ENCODE data around the gene CGREF1.

Gene CGREF1

GRCh38 chr2:27118525-27119329, at the start of gene CGREF1:
CGREF1 (minus strand) TSS chr2:27119128; CDS start chr2:27104366, 14,762 bp downstream.
- H3K4me3 ChIP-seq (ENCODE audit: low read length): peak within 1 kb of the TSS; percentile 52
- DNase-seq (ENCODE audit: low read depth): no peak
- no peak for TF ChIP-seq CTCF (conservative IDR thresholded peaks at IDR 0.05; ENCODE audit: low read length)

- no peak for TF ChIP-seq CTCF (conservative IDR thresholded peaks at IDR 0.05; ENCODE audit: low read length)
- H3K4me3 ChIP-seq (ENCODE audit: low read length): no peak overlapping the region
- no peak for DNase-seq (ENCODE audit: low read depth)
Measured at GRCh38 chr2:27164960-27165763, 46.2 kb upstream of the CGREF1 start.

- no peak overlapping the region for H3K4me3 ChIP-seq (ENCODE audit: low read length)
- no peak for DNase-seq (ENCODE audit: low read depth)
- TF ChIP-seq CTCF (conservative IDR thresholded peaks at IDR 0.05; ENCODE audit: low read length): no peak
Measured at GRCh38 chr2:27162151-27163121, 43.5 kb upstream of the CGREF1 start.

GRCh38 chr2:27160191-27160590, 41.3 kb upstream of the CGREF1 start:
- TF ChIP-seq CTCF (conservative IDR thresholded peaks at IDR 0.05; ENCODE audit: low read length): no peak
- DNase-seq (ENCODE audit: low read depth): no peak

GRCh38 chr2:27159271-27159670, 40.3 kb upstream of the CGREF1 start:
- no peak for TF ChIP-seq CTCF (conservative IDR thresholded peaks at IDR 0.05; ENCODE audit: low read length)
- H3K4me3 ChIP-seq (ENCODE audit: low read length): no peak overlapping the region
- DNase-seq (ENCODE audit: low read depth): no peak

More at GRCh38 chr2:27160191-27160590, 41.3 kb upstream of the CGREF1 start:
- no peak overlapping the region for H3K4me3 ChIP-seq (ENCODE audit: low read length)

- TF ChIP-seq CTCF (conservative IDR thresholded peaks at IDR 0.05; ENCODE audit: low read length): no peak
- no peak overlapping the region for H3K4me3 ChIP-seq (ENCODE audit: low read length)
- no peak for DNase-seq (ENCODE audit: low read depth)
Measured at GRCh38 chr2:27158468-27158867, 39.5 kb upstream of the CGREF1 start.
